Neutrophil (primary cell): ENCODE results near the gene RRP15.
A peak's percentile ranks its signal among the peaks of the same experiment; 100 is the strongest.

ENCODE experiments used
- H3K27ac ChIP-seq: fragments of 200-600 bp; sonication (generic); 2 replicates; pipeline ENCODE4 v1.5.1; 2016; ENCODE audit warnings: mild to moderate bottlenecking, moderate library complexity
- H3K27me3 ChIP-seq: fragments of 200-600 bp; sonication (generic); 2 replicates; pipeline ENCODE4 v1.6.0; 2016; ENCODE audit warnings: mild to moderate bottlenecking
- H3K36me3 ChIP-seq: fragments of 200-600 bp; sonication (generic); 2 replicates; pipeline ENCODE4 v1.5.1; 2017
- H3K4me1 ChIP-seq, 2 experiments: fragments of 200-600 bp in 1 of 2; sonication (generic) in 1 of 2; 1 replicate in 1 of 2; 2 replicates in 1 of 2; pipeline versions ENCODE4 v1.5.1 to v1.6.1; 2013 to 2016; ENCODE audit warnings: low read depth in 1 of 2, low read length in 1 of 2, mild to moderate bottlenecking in 1 of 2, moderate library complexity in 1 of 2; ENCODE audit not compliant: control insufficient read depth in 1 of 2, insufficient read depth in 1 of 2
- H3K4me3 ChIP-seq, 2 experiments: fragments of 200-600 bp in 1 of 2; sonication (generic) in 1 of 2; 1 replicate in 1 of 2; 2 replicates in 1 of 2; pipeline ENCODE4 v1.5.1; 2013 to 2016; ENCODE audit warnings: low read depth in 1 of 2, low read length in 1 of 2, mild to moderate bottlenecking in 1 of 2, moderate library complexity in 1 of 2
- H3K9me3 ChIP-seq: fragments of 200-600 bp; sonication (generic); 2 replicates; pipeline ENCODE4 v1.5.1; 2016
- TF ChIP-seq, protein P1 (sequence below): fragments of 200-600 bp; sonication (generic); IDR thresholded peaks from 2 replicates; pipeline ENCODE4 v1.5.1; 2016; ENCODE audit warnings: antibody characterized with exemption

Gene RRP15

GRCh38 chr1:218274511-218274910 lies 10.6 kb upstream of the RRP15 start:
- H3K36me3 ChIP-seq, result no peaks in the 10 kb centered on the region
- no peaks in the 10 kb centered on the region for H3K9me3 ChIP-seq
- H3K27ac ChIP-seq, result no peak overlapping the region
- no peak overlapping the region for H3K4me3 ChIP-seq
- no peaks in the 10 kb centered on the region for H3K4me1 ChIP-seq
- H3K27me3 ChIP-seq, result no peaks in the 10 kb centered on the region
- TF ChIP-seq, protein P1, sequence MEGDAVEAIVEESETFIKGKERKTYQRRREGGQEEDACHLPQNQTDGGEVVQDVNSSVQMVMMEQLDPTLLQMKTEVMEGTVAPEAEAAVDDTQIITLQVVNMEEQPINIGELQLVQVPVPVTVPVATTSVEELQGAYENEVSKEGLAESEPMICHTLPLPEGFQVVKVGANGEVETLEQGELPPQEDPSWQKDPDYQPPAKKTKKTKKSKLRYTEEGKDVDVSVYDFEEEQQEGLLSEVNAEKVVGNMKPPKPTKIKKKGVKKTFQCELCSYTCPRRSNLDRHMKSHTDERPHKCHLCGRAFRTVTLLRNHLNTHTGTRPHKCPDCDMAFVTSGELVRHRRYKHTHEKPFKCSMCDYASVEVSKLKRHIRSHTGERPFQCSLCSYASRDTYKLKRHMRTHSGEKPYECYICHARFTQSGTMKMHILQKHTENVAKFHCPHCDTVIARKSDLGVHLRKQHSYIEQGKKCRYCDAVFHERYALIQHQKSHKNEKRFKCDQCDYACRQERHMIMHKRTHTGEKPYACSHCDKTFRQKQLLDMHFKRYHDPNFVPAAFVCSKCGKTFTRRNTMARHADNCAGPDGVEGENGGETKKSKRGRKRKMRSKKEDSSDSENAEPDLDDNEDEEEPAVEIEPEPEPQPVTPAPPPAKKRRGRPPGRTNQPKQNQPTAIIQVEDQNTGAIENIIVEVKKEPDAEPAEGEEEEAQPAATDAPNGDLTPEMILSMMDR, result no peak

- Histone ChIP-seq H3K36me3 (no peaks in the 10 kb centered on the region), H3K4me3 (no peak overlapping the region), H3K9me3 (no peaks in the 10 kb centered on the region), H3K27ac (no peak overlapping the region), H3K4me1 (no peaks in the 10 kb centered on the region), H3K27me3 (no peaks in the 10 kb centered on the region)
- TF ChIP-seq, protein P1, result no peak
Measured at GRCh38 chr1:218275823-218276222, 9.3 kb upstream of the RRP15 start.

- TF ChIP-seq, protein P1, result no peak
Measured at GRCh38 chr1:218281285-218281684, 3.8 kb upstream of the RRP15 start.

GRCh38 chr1:218284377-218284916 lies 646 bp upstream of the RRP15 start:
- Histone ChIP-seq H3K27me3 (peaks cover 10% of the 10 kb centered on the region), H3K4me1 (peaks cover 11 to 14% of the 10 kb centered on the region in 2 experiments), H3K27ac (peak overlapping the region; percentile 73), H3K36me3 (no peaks in the 10 kb centered on the region), H3K9me3 (no peaks in the 10 kb centered on the region), H3K4me3 (peak overlapping the region; percentile 69 to 71)
- TF ChIP-seq, protein P1, result no peak

More at GRCh38 chr1:218281285-218281684, 3.8 kb upstream of the RRP15 start:
- H3K9me3 ChIP-seq, result no peaks in the 10 kb centered on the region
- H3K4me1 ChIP-seq, result peaks cover 11 to 14% of the 10 kb centered on the region in 2 experiments
- H3K36me3 ChIP-seq, result no peaks in the 10 kb centered on the region
- no peak overlapping the region for H3K27ac ChIP-seq
- H3K4me3 ChIP-seq, result no peak overlapping the region
- H3K27me3 ChIP-seq, result peaks cover 10% of the 10 kb centered on the region

GRCh38 chr1:218292515-218292914 lies 7.4 kb downstream of the RRP15 start:
- TF ChIP-seq, protein P1, result no peak
- no peak overlapping the region for H3K4me3 ChIP-seq
- H3K27ac ChIP-seq, result no peak overlapping the region
- no peaks in the 10 kb centered on the region for H3K36me3 ChIP-seq
- H3K9me3 ChIP-seq, result no peaks in the 10 kb centered on the region
- H3K27me3 ChIP-seq, result no peaks in the 10 kb centered on the region
- no peaks in the 10 kb centered on the region for H3K4me1 ChIP-seq

GRCh38 chr1:218294546-218294945 lies 9.5 kb downstream of the RRP15 start:
- Histone ChIP-seq H3K27ac (no peak overlapping the region), H3K9me3 (no peaks in the 10 kb centered on the region), H3K4me3 (no peak overlapping the region), H3K4me1 (no peaks in the 10 kb centered on the region), H3K36me3 (no peaks in the 10 kb centered on the region), H3K27me3 (no peaks in the 10 kb centered on the region)
- TF ChIP-seq, protein P1, result no peak
